ENCODE measurements around the gene BEND6. TPM values are rescaled to one million over a fixed set of nuclear protein-coding genes. Genes with fewer than 3 reads are reported as not detected.
A peak's percentile ranks its signal among the peaks of the same experiment; 100 is the strongest.
"Not testable (repeated sequence)": the region's sequence is repeated elsewhere in the genome, so short reads cannot be mapped to it uniquely, and the experiment has no call there.

BEND6 gene
- total RNA-seq, 1 experiment from 2014 or later = 0.58 TPM

DNA sequence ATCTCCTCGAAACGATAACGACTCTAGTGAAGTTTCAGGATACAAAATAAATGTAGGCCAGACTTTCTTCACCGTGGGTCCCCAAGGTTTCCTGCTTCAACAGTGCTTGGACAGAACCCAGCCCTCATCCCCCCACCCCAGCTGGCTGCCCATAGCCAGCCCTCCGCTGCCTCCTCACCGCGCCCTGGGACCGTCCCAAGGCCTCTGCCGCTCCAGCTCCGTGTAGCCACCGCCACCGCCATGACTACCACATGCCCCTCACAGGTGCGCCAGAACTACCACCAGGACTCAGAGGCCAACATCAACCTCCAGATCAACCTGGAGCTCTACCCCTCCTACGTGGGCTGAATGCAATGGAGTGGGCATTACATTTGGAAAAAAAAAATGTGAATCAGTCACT lies 49.4 kb downstream of the BEND6 start:
- no peak overlapping the region for H3K4me2 ChIP-seq (ENCODE audit: low read length)
- H3K4me3 ChIP-seq (ENCODE audit: low read length) = no peak overlapping the region
- H3K36me3 ChIP-seq (ENCODE audit: low read depth, low read length) = no peaks in the 10 kb centered on the region
- no peak for DNase-seq
- no peaks in the 10 kb centered on the region for H4K20me1 ChIP-seq (ENCODE audit: low read length)
- ChIA-PET CTCF (no interaction called here), POLR2A (ENCODE audit: unreplicated experiment) (no interaction called here)
- no peaks in the 10 kb centered on the region for H3K4me1 ChIP-seq (ENCODE audit: insufficient read depth, low read length)
- no peak overlapping the region for H3K27ac ChIP-seq (ENCODE audit: low read length)
- no peaks in the 10 kb centered on the region for H3K79me2 ChIP-seq (ENCODE audit: low read length)
- TF ChIP-seq, protein P1, sequence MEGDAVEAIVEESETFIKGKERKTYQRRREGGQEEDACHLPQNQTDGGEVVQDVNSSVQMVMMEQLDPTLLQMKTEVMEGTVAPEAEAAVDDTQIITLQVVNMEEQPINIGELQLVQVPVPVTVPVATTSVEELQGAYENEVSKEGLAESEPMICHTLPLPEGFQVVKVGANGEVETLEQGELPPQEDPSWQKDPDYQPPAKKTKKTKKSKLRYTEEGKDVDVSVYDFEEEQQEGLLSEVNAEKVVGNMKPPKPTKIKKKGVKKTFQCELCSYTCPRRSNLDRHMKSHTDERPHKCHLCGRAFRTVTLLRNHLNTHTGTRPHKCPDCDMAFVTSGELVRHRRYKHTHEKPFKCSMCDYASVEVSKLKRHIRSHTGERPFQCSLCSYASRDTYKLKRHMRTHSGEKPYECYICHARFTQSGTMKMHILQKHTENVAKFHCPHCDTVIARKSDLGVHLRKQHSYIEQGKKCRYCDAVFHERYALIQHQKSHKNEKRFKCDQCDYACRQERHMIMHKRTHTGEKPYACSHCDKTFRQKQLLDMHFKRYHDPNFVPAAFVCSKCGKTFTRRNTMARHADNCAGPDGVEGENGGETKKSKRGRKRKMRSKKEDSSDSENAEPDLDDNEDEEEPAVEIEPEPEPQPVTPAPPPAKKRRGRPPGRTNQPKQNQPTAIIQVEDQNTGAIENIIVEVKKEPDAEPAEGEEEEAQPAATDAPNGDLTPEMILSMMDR (conservative IDR thresholded peaks at IDR 0.05; ENCODE audit: low read depth, low read length) = no peak
- H2AFZ ChIP-seq (ENCODE audit: low read length) = no peak overlapping the region
- no peaks in the 10 kb centered on the region for H3K27me3 ChIP-seq (ENCODE audit: low read length)
- no peaks in the 10 kb centered on the region for H3K9me3 ChIP-seq (ENCODE audit: low read length)
- no TSS peak for BruUV-seq (replicated peaks)
- intact Hi-C loops (cut with micrococcal nuclease) = no loop called here
- ATAC-seq = no peak
- H3K9me2 ChIP-seq (replicated peaks; ENCODE audit: low read length) = no peaks in the 10 kb centered on the region
- H3K9ac ChIP-seq (ENCODE audit: low read length) = no peak overlapping the region
- H3F3A ChIP-seq (ENCODE audit: low read length, unreplicated experiment) = no peaks in the 10 kb centered on the region

DNA sequence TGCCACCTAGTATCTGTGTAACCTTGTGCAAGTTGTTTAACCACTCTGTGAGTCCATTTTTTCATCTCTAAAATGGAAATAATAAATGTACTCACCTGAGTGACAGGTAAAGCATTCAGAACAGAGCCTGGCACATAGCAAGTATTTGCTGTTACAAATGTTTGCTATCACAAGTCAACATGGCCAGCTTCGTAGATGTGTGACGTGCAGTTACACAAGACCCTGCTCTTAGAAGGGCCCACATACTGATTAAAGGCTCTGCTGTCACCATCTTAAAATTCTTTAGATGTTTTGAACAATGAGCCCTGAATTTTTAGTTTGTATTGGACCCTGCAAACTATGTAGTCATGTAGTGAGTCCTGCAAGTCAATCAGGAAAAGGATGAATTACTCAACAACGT lies 51.2 kb downstream of the BEND6 start:
- no peak for ATAC-seq
- no peak overlapping the region for H3K27ac ChIP-seq (ENCODE audit: low read length)
- no peaks in the 10 kb centered on the region for H3K27me3 ChIP-seq (ENCODE audit: low read length)
- H3K9me3 ChIP-seq (ENCODE audit: low read length) = no peaks in the 10 kb centered on the region
- H3K79me2 ChIP-seq (ENCODE audit: low read length) = no peaks in the 10 kb centered on the region
- no peak for DNase-seq
- intact Hi-C loops (cut with micrococcal nuclease) = no loop called here
- H3F3A ChIP-seq (ENCODE audit: low read length, unreplicated experiment) = no peaks in the 10 kb centered on the region
- no peaks in the 10 kb centered on the region for H3K4me1 ChIP-seq (ENCODE audit: insufficient read depth, low read length)
- H3K4me3 ChIP-seq (ENCODE audit: low read length) = no peak overlapping the region
- no peak overlapping the region for H3K4me2 ChIP-seq (ENCODE audit: low read length)
- H4K20me1 ChIP-seq (ENCODE audit: low read length) = no peaks in the 10 kb centered on the region
- H3K36me3 ChIP-seq (ENCODE audit: low read depth, low read length) = no peaks in the 10 kb centered on the region
- ChIA-PET POLR2A (ENCODE audit: unreplicated experiment) (no interaction called here), CTCF (interaction anchor here (0.8 kb wide), 1 partner anchor 104 kb away, joined by 4 read pairs; no protein-coding TSS in a partner anchor)
- no peak overlapping the region for H3K9ac ChIP-seq (ENCODE audit: low read length)
- no TSS peak for BruUV-seq (replicated peaks)
- no peaks in the 10 kb centered on the region for H3K9me2 ChIP-seq (replicated peaks; ENCODE audit: low read length)
- TF ChIP-seq EZH2phosphoT487 (IDR thresholded peaks at IDR 0.05; ENCODE audit: borderline replicate concordance, low read length) = no peak
- no peak overlapping the region for H2AFZ ChIP-seq (ENCODE audit: low read length)

GRCh38 chr6:57008069-57008468 lies 53.2 kb downstream of the BEND6 start:
- DNase-seq; H3K4me2 ChIP-seq (ENCODE audit: low read length); H3K4me1 ChIP-seq (ENCODE audit: insufficient read depth, low read length); ATAC-seq; H3K36me3 ChIP-seq (ENCODE audit: low read depth, low read length); H4K20me1 ChIP-seq (ENCODE audit: low read length); H3K79me2 ChIP-seq (ENCODE audit: low read length); CTCF ChIA-PET; H3K27ac ChIP-seq (ENCODE audit: low read length); H3K9ac ChIP-seq (ENCODE audit: low read length); H3K9me3 ChIP-seq (ENCODE audit: low read length); H3K27me3 ChIP-seq (ENCODE audit: low read length); BruUV-seq (replicated peaks); H3K4me3 ChIP-seq (ENCODE audit: low read length); POLR2A ChIA-PET (ENCODE audit: unreplicated experiment); intact Hi-C loops (cut with micrococcal nuclease); H2AFZ ChIP-seq (ENCODE audit: low read length); H3F3A ChIP-seq (ENCODE audit: low read length, unreplicated experiment); H3K9me2 ChIP-seq (replicated peaks; ENCODE audit: low read length): not testable (repeated sequence)

- H2AFZ ChIP-seq (ENCODE audit: low read length) = no peak overlapping the region
- no peaks in the 10 kb centered on the region for H4K20me1 ChIP-seq (ENCODE audit: low read length)
- H3K9me3 ChIP-seq (ENCODE audit: low read length) = no peaks in the 10 kb centered on the region
- H3K79me2 ChIP-seq (ENCODE audit: low read length) = no peaks in the 10 kb centered on the region
- no peak for TF ChIP-seq EZH2 (IDR thresholded peaks at IDR 0.05; ENCODE audit: low read length, unreplicated experiment)
- TF ChIP-seq EZH2phosphoT487 (IDR thresholded peaks at IDR 0.05; ENCODE audit: borderline replicate concordance, low read length) = no peak
- TF ChIP-seq, protein P1 (conservative IDR thresholded peaks at IDR 0.05; ENCODE audit: low read depth, low read length) = no peak
- no peak overlapping the region for H3K9ac ChIP-seq (ENCODE audit: low read length)
- peak; percentile 96 for ATAC-seq
- intact Hi-C loops (cut with micrococcal nuclease) = no loop called here
- ChIA-PET POLR2A (ENCODE audit: unreplicated experiment) (interaction anchor here (0.7 kb wide), 1 partner anchor 303 kb away, joined by 7 read pairs; no protein-coding TSS in a partner anchor), CTCF (interaction anchor here (0.9 to 1.3 kb wide), 4 partner anchors 21 to 111 kb away, joined by 3 to 9 read pairs (median 4); partner anchors contain the start of gene BEND6)
- H3K36me3 ChIP-seq (ENCODE audit: low read depth, low read length) = no peaks in the 10 kb centered on the region
- H3K27ac ChIP-seq (ENCODE audit: low read length) = no peak overlapping the region
- no peak overlapping the region for H3K4me3 ChIP-seq (ENCODE audit: low read length)
- BruUV-seq (replicated peaks) = no TSS peak
- H3K27me3 ChIP-seq (ENCODE audit: low read length) = no peaks in the 10 kb centered on the region
- H3K4me1 ChIP-seq (ENCODE audit: insufficient read depth, low read length) = peaks cover 13% of the 10 kb centered on the region
- peak; percentile 89 for DNase-seq
- H3K4me2 ChIP-seq (ENCODE audit: low read length) = peak overlapping the region; percentile 36; the same call in 1 of the 2 replicates
- no peaks in the 10 kb centered on the region for H3F3A ChIP-seq (ENCODE audit: low read length, unreplicated experiment)
- H3K9me2 ChIP-seq (replicated peaks; ENCODE audit: low read length) = no peaks in the 10 kb centered on the region
Observed at GRCh38 chr6:57013521-57013926, 58.6 kb downstream of the BEND6 start.
